Medulla oblongata (tissue), 1 donor: Measurements from ENCODE around the gene CALCOCO1.
"Not testable (repeated sequence)": the region's sequence is repeated elsewhere in the genome, so short reads cannot be mapped to it uniquely, and the experiment has no call there.

Experiments
- DNase-seq: peaks from one replicate; pipeline ENCODE4 v3.0.0-alpha.2; 2015; ENCODE audit errors: extremely low spot score

The CALCOCO1 gene

GRCh38 chr12:53698948-53699677 is 28.1 kb downstream of the CALCOCO1 start:
- DNase-seq: no peak

- no peak for DNase-seq
These were observed 30.5 kb downstream of the CALCOCO1 start for GRCh38 chr12:53696655-53697331.

- peak; percentile 96 for DNase-seq
These were observed 31.0 kb downstream of the CALCOCO1 start for GRCh38 chr12:53696285-53696654.

- no peak for DNase-seq
These were observed 31.8 kb downstream of the CALCOCO1 start for GRCh38 chr12:53695152-53696145.

- no peak for DNase-seq
These were observed 32.5 kb downstream of the CALCOCO1 start for GRCh38 chr12:53694756-53695151.

- DNase-seq: no peak
These were observed 39.1 kb downstream of the CALCOCO1 start for GRCh38 chr12:53688134-53688533.

GRCh38 chr12:53686436-53686835 is 40.8 kb downstream of the CALCOCO1 start:
- DNase-seq: no peak

- no peak for DNase-seq
These were observed 42.5 kb downstream of the CALCOCO1 start for GRCh38 chr12:53684654-53685220.

GRCh38 chr12:53683983-53684382 is 43.3 kb downstream of the CALCOCO1 start:
- DNase-seq: no peak

GRCh38 chr12:53683494-53683893 is 43.8 kb downstream of the CALCOCO1 start:
- no peak for DNase-seq

GRCh38 chr12:53680061-53680460 is 47.2 kb downstream of the CALCOCO1 start:
- DNase-seq: not testable (repeated sequence)

- peak; percentile 69 for DNase-seq
These were observed 49.5 kb downstream of the CALCOCO1 start for GRCh38 chr12:53677800-53678148.

GRCh38 chr12:53677016-53677799 is 50.0 kb downstream of the CALCOCO1 start:
- peak; percentile 53 for DNase-seq

- DNase-seq: peak; percentile 56
These were observed 50.6 kb downstream of the CALCOCO1 start for GRCh38 chr12:53676656-53677015.

- peak; percentile 99 for DNase-seq
These were observed 51.3 kb downstream of the CALCOCO1 start, which contains the start of gene ATP5MC2 for GRCh38 chr12:53675701-53676607. Gene ATP5MC2, minus strand, starts transcription at chr12:53676083. Its CDS starts 3,469 bp downstream, at chr12:53672614.

- no peak for DNase-seq
These were observed 52.1 kb downstream of the CALCOCO1 start for GRCh38 chr12:53674977-53675700.

GRCh38 chr12:53670971-53671370 is 56.3 kb downstream of the CALCOCO1 start:
- DNase-seq: no peak

GRCh38 chr12:53670308-53670707 is 56.9 kb downstream of the CALCOCO1 start:
- no peak for DNase-seq

- DNase-seq: no peak
These were observed 60.2 kb downstream of the CALCOCO1 start for GRCh38 chr12:53667080-53667479.
